Upper lobe of right lung (tissue), 1 donor: ENCODE data around the gene GPAT2. TPM values are rescaled to one million over a fixed set of nuclear protein-coding genes. Genes with fewer than 3 reads are reported as not detected.
"Not testable (repeated sequence)": the region's sequence is repeated elsewhere in the genome, so short reads cannot be mapped to it uniquely, and the experiment has no call there.

Experiments used
- ATAC-seq: fragments of 200-7000 bp; cut with Tn5 transposase; one replicate; pipeline ENCODE4 v1.9.1; 2020; ENCODE audit warnings: mild to moderate bottlenecking, moderate library complexity
- DNase-seq: peaks from one replicate; pipeline ENCODE4 v3.0.0-alpha.2; 2020
- H3K27ac ChIP-seq: fragments of 200-600 bp; one replicate; pipeline ENCODE4 v1.8.0; 2022
- H3K27me3 ChIP-seq: fragments of 200-600 bp; one replicate; pipeline ENCODE4 v1.8.0; 2022; ENCODE audit warnings: mild to moderate bottlenecking
- H3K36me3 ChIP-seq: fragments of 200-600 bp; one replicate; pipeline ENCODE4 v1.8.0; 2022
- H3K4me1 ChIP-seq: fragments of 200-600 bp; one replicate; pipeline ENCODE4 v1.8.0; 2022
- H3K4me3 ChIP-seq: fragments of 200-600 bp; one replicate; pipeline ENCODE4 v1.8.0; 2022; ENCODE audit warnings: mild to moderate bottlenecking
- H3K9me3 ChIP-seq: fragments of 200-600 bp; one replicate; pipeline ENCODE4 v1.8.0; 2022
- intact Hi-C: fragments of 100-400 bp; cut with DNase I; formaldehyde crosslinking; loops from one replicate; pipeline ENCODE4 v1.11.0; 2022
- total RNA-seq: library from RNA; stranded (reverse); fragmentation: NEBNext Ultra II Directional; extraction: Animal tissue kit (Norgen Biotek cat#: 25700); gene quantifications from one replicate; pipeline ENCODE4 v1.2.1, GENCODE V29; 2021
- TF ChIP-seq, protein P1 (sequence below): fragments of 200-600 bp; IDR thresholded peaks from one replicate; pipeline ENCODE4 v1.8.0; 2022; ENCODE audit warnings: antibody characterized with exemption
- donor health status: DM: no; HTN: yes; CAD: no; lungs with severe emphysema.

The GPAT2 gene
- total RNA-seq, 1 donor from 2014 or later: 3.2 TPM

DNA sequence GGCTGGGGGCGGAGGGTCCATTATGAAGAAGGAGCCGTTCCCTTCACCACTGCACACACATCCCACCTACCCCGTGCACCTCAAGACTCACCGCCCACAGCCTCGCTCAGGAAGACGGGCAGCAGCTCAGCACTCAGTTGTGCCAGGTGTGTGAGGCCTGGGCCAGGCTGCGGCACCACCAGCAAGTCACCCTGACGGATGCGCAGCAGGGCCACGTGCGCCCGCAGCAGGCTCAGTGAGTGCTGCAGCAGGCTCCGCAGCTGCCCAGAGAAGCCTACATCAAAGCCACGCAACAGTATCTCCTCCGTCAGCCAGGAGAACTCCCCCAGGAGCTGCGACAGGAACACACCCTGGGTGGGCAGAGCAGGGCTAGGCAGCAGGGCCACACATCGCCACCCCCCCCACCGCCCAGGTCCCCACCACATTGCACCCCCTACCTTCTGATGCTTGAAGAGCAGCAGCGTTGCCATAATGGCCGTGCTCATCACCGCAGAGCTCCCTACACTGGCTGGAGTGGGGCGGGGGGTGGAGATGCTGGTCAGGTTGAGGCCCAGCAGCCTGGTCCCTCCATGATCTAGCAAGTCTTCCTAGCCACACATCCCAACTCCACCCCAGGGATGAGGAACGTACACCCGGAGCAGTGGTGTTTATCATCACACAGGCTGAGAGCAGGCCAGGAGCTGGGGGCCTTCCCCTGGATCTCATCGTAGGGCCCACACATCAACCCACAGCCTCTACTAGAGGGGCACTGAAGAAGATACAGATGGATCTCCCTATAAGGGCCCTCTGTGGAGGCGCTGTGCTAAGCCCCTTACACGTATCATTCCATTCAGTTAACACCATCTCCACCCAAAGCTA lies 10.2 kb downstream of the GPAT2 start:
- no peak overlapping the region for H3K4me3 ChIP-seq
- H3K27me3 ChIP-seq: no peaks in the 10 kb centered on the region
- no peaks in the 10 kb centered on the region for H3K9me3 ChIP-seq
- H3K4me1 ChIP-seq: no peaks in the 10 kb centered on the region
- TF ChIP-seq, protein P1, sequence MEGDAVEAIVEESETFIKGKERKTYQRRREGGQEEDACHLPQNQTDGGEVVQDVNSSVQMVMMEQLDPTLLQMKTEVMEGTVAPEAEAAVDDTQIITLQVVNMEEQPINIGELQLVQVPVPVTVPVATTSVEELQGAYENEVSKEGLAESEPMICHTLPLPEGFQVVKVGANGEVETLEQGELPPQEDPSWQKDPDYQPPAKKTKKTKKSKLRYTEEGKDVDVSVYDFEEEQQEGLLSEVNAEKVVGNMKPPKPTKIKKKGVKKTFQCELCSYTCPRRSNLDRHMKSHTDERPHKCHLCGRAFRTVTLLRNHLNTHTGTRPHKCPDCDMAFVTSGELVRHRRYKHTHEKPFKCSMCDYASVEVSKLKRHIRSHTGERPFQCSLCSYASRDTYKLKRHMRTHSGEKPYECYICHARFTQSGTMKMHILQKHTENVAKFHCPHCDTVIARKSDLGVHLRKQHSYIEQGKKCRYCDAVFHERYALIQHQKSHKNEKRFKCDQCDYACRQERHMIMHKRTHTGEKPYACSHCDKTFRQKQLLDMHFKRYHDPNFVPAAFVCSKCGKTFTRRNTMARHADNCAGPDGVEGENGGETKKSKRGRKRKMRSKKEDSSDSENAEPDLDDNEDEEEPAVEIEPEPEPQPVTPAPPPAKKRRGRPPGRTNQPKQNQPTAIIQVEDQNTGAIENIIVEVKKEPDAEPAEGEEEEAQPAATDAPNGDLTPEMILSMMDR: no peak
- intact Hi-C loops: loop anchor here (10.0 kb wide), 1 partner anchor 90 kb away; the partner anchor contains the start of gene ADRA2B
- no peaks in the 10 kb centered on the region for H3K36me3 ChIP-seq
- ATAC-seq (no peak), DNase-seq (peak; percentile 51)
- H3K27ac ChIP-seq: no peak overlapping the region

- H3K4me3 ChIP-seq, H3K4me1 ChIP-seq, H3K9me3 ChIP-seq, ATAC-seq, H3K36me3 ChIP-seq, H3K27ac ChIP-seq, H3K27me3 ChIP-seq: not testable (repeated sequence)
- peak; percentile 39 for DNase-seq
- intact Hi-C loops: loop anchor here (10.0 kb wide), 1 partner anchor 91 kb away; the partner anchor contains the start of gene ADRA2B
These were observed 11.0 kb downstream of the GPAT2 start for GRCh38 chr2:96023701-96024100.

GRCh38 chr2:96022701-96023447 lies 11.8 kb downstream of the GPAT2 start:
- intact Hi-C loops: loop anchor here (10.0 kb wide), 1 partner anchor 92 kb away; the partner anchor contains the start of gene ADRA2B

DNA sequence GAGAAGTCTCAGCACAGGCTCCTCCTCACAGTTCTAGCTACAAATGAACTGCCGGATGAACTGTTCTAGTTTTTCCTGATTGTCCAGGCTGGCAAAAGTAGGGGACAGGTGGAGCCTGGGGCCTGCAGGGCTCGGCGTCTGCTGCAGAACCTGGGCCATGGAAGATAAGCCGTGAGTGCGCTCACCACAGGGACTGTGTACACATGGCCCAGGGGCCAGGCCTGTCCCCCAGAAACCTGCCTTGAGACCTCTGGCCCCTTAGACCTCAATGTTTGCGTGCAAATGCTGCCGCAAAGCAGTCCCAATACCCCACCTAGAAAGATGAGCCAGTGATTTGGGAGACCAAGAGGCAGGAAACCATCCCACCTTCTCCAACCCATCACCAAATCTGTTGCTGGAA lies 12.6 kb downstream of the GPAT2 start:
- H3K36me3 ChIP-seq, H3K4me3 ChIP-seq, ATAC-seq, H3K27ac ChIP-seq, H3K27me3 ChIP-seq, H3K4me1 ChIP-seq, H3K9me3 ChIP-seq: not testable (repeated sequence)
- intact Hi-C loops: loop anchor here (10.0 kb wide), 1 partner anchor 93 kb away; the partner anchor contains the start of gene ADRA2B
- DNase-seq: peak; percentile 29

More at GRCh38 chr2:96022701-96023447, 11.8 kb downstream of the GPAT2 start:
- not testable (repeated sequence) for H3K27ac ChIP-seq, H3K9me3 ChIP-seq, H3K4me3 ChIP-seq, H3K4me1 ChIP-seq, H3K36me3 ChIP-seq, H3K27me3 ChIP-seq
- peak; percentile 90 for DNase-seq
- TF ChIP-seq, protein P1: peak; percentile 77
- ATAC-seq: peak; percentile 92

- H3K4me3 ChIP-seq, H3K4me1 ChIP-seq, H3K36me3 ChIP-seq, H3K27ac ChIP-seq, H3K27me3 ChIP-seq, ATAC-seq, H3K9me3 ChIP-seq: not testable (repeated sequence)
- DNase-seq: peak; percentile 43
- intact Hi-C loops: loop anchor here (10.0 kb wide), 1 partner anchor 94 kb away; the partner anchor contains the start of gene ADRA2B
These were observed 13.6 kb downstream of the GPAT2 start for GRCh38 chr2:96021142-96021541.

- not testable (repeated sequence) for H3K4me3 ChIP-seq
These were observed 14.7 kb downstream of the GPAT2 start for GRCh38 chr2:96019909-96020590.

GRCh38 chr2:96016321-96016720 lies 18.4 kb downstream of the GPAT2 start:
- H3K27me3 ChIP-seq, DNase-seq, H3K36me3 ChIP-seq, H3K9me3 ChIP-seq, intact Hi-C loops, H3K27ac ChIP-seq, ATAC-seq, H3K4me1 ChIP-seq, H3K4me3 ChIP-seq: not testable (repeated sequence)

More at GRCh38 chr2:96019909-96020590, 14.7 kb downstream of the GPAT2 start:
- intact Hi-C loops: loop anchor here (10.0 kb wide), 1 partner anchor 95 kb away; the partner anchor contains the start of gene ADRA2B
- not testable (repeated sequence) for ATAC-seq, H3K27me3 ChIP-seq, H3K4me1 ChIP-seq, H3K27ac ChIP-seq, H3K36me3 ChIP-seq, H3K9me3 ChIP-seq
- DNase-seq: peak; percentile 8

DNA sequence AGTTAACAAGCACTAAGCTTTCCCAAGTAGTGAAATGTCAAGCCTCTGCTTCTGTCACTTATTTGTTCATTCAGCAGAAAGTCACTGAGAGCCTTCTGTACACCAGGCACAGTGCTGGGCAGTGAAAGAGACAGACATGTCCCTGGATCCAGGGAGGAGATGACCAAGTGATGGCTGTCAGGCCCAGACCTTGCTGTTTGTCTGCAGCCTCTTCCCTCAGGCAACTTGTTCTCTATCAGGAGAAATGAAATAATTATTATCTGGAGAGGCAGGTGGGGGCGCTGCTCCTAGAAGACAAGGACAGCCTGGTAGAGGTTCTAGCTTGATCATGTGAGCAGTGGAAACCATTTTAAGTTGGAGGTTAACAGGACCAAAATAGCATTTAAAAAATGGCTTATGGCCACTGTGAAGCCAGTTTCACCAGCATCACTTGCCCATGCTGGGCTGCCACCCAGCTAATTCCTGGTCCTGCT lies 21.9 kb downstream of the GPAT2 start:
- intact Hi-C loops, H3K9me3 ChIP-seq, H3K4me1 ChIP-seq, H3K27me3 ChIP-seq, H3K27ac ChIP-seq, H3K36me3 ChIP-seq, ATAC-seq, H3K4me3 ChIP-seq, DNase-seq: not testable (repeated sequence)

DNA sequence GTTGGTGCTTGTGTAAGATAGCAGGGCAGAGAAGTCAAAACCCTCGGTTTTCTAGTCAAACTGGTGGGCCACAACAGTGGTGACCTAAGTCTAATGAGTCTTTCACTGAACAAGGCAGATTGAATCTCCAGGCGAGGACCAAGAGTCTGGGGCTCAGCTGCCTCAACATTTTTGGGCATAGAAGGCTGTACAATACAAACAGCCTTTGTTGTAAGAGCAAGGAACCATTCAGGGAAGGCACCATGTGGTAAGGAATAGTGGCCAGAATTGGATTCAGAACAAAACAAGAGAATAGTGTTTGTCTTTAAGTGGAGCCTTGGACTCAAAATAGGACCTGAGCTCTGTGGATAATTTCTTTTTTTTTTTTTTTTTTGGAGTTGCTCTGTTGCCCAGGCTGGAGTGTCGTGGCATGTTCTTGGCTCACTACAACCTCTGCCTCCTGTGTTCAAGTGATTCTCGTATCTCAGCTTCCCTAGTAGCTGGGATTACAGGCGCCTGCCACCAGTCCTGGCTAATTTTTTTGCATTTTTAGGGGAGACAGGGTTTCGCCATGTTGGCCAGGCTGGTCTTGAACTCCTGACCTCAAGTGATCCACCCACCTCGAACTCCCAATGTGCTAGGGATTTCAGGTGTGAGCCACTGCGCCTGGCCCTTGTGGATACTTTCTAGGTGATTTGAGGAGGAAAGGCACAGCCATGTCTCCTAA lies 22.5 kb downstream of the GPAT2 start:
- H3K9me3 ChIP-seq, H3K36me3 ChIP-seq, intact Hi-C loops, ATAC-seq, H3K4me3 ChIP-seq, H3K4me1 ChIP-seq, H3K27me3 ChIP-seq, H3K27ac ChIP-seq, DNase-seq: not testable (repeated sequence)
